ENCODE results near the gene FOXL2. TPM values are rescaled to one million over a fixed set of nuclear protein-coding genes. Genes with fewer than 3 reads are reported as not detected.

Gene FOXL2
- total RNA-seq, 1 donor from 2014 or later, result 0.09 TPM

DNA sequence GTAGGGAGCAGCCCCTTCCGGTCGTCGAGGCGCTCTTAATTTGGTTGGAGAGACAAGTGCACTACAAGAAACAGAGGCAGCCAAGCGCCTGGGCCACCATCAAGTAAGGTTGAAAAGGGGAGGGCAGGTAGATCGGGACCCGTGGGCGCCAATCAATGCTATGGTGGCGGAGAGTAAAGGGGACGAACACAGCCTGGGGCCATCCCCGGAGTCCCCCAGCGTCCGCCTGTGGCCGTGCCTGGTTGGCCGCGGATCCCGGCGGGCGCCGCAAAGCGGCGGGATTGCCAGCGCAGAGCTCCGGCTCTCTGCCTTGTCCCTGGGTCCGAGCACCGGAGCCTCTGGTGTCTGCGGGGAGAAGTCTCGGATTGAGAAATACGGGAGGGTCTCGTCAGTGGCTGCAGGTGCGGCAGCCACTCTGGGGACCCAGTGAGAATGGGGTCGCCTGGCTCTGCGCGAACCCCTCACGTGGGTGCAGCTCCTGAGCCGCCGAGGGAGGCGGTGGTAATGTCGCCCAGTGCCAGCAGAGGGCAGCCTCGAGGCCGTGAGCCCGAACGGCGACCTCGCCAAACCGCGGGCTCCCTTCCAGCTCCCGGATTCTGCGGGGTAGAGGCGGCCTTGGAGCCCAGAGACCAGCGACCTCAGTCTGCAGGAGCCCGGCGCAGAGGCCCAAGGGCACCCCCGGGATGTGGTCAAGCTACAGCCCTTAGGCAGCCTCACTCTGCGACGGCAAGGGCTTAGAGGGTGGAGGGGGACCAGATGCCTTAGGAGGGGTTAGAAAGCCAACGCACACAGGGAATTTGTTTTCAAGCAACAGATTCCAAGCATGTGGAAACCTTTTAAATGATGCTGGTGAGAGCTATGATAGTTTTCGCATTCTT lies 10.8 kb downstream of the FOXL2 start:
- H3K4me1 Mint-ChIP-seq, result peaks cover 29% of the 10 kb centered on the region
- peak overlapping the region; percentile 83 for H3K4me3 Mint-ChIP-seq
- H3K9me3 Mint-ChIP-seq, result no peaks in the 10 kb centered on the region
- peaks cover 92% of the 10 kb centered on the region for H3K27me3 Mint-ChIP-seq (ENCODE audit: low read depth)
- H3K36me3 Mint-ChIP-seq (ENCODE audit: low read depth), result no peaks in the 10 kb centered on the region
- TF ChIP-seq CTCF (conservative IDR thresholded peaks at IDR 0.05), result peak; percentile 91
- H3K27ac Mint-ChIP-seq (ENCODE audit: unreplicated experiment), result no peak overlapping the region
- DNase-seq (ENCODE audit: low read depth, low spot score), result peak; percentile 91

DNA sequence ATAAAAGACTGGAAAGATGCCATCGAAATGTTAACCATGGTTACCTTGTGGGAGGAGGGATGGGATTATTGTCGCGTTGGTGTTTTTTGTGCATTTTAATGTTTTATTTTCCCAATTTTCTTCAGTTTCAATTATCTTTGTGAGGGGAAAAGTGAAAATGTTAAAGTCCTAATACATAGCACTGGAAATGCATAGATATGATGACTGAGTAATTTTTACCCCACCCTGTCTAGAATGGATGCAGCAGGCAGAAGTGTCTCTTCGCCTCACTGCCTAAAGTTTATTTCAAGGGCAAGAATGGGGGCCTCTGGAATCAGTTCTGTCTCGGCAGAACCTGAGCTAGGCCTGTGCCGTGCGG lies 11.5 kb downstream of the FOXL2 start:
- Mint-ChIP-seq H3K4me1 (peaks cover 29% of the 10 kb centered on the region), H3K4me3 (peak overlapping the region; percentile 83), H3K27ac (ENCODE audit: unreplicated experiment) (no peak overlapping the region), H3K27me3 (ENCODE audit: low read depth) (peaks cover 90% of the 10 kb centered on the region), H3K36me3 (ENCODE audit: low read depth) (no peaks in the 10 kb centered on the region), H3K9me3 (no peaks in the 10 kb centered on the region)
- no peak for DNase-seq (ENCODE audit: low read depth, low spot score)
- TF ChIP-seq CTCF (conservative IDR thresholded peaks at IDR 0.05), result no peak

GRCh38 chr3:138933981-138934691 lies 12.8 kb downstream of the FOXL2 start:
- Mint-ChIP-seq H3K4me3 (no peak overlapping the region), H3K27me3 (ENCODE audit: low read depth) (peaks cover 81% of the 10 kb centered on the region), H3K36me3 (ENCODE audit: low read depth) (no peaks in the 10 kb centered on the region), H3K9me3 (no peaks in the 10 kb centered on the region), H3K4me1 (peaks cover 24% of the 10 kb centered on the region), H3K27ac (ENCODE audit: unreplicated experiment) (no peak overlapping the region)
- no peak for TF ChIP-seq CTCF (conservative IDR thresholded peaks at IDR 0.05)
- DNase-seq (ENCODE audit: low read depth, low spot score), result no peak

- H3K4me3 Mint-ChIP-seq, result no peak overlapping the region
- H3K4me1 Mint-ChIP-seq, result peaks cover 14% of the 10 kb centered on the region
- DNase-seq (ENCODE audit: low read depth, low spot score), result no peak
- H3K36me3 Mint-ChIP-seq (ENCODE audit: low read depth), result no peaks in the 10 kb centered on the region
- no peaks in the 10 kb centered on the region for H3K9me3 Mint-ChIP-seq
- H3K27ac Mint-ChIP-seq (ENCODE audit: unreplicated experiment), result no peak overlapping the region
- H3K27me3 Mint-ChIP-seq (ENCODE audit: low read depth), result peaks cover 71% of the 10 kb centered on the region
- no peak for TF ChIP-seq CTCF (conservative IDR thresholded peaks at IDR 0.05)
Measured at GRCh38 chr3:138933068-138933668, 13.8 kb downstream of the FOXL2 start.

DNA sequence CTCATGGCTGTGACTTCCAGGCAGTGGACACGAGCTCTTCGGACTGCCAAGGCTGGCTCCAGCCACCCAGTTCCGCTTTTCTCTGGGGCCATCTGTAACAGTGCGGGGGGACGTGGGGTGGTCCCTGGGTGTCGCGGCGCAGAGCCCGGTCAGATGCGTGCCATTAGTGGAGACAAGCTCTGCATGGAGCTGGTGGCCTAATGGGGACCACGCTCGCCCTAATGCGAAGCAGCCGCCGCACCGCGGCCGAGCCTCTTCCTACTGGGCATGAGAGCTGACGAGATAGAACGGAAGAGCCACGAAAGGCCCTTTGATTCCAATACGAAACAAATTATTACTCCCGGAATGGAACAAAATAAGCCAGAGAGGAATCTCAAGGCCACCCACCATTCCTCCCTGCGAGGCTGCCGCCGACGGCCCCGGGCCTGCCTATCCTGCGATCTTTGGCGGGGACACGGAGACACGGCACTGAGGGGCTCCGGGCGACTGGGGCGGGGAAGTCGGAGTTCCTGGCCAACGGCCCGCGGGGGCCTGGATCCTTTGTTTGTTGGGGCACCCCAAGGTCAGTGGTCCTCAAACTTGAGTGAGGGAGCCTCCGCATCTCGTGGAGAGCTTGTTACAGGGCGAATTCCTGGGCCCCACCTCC lies 18.1 kb downstream of the FOXL2 start:
- Mint-ChIP-seq H3K27ac (ENCODE audit: unreplicated experiment) (no peak overlapping the region), H3K9me3 (no peaks in the 10 kb centered on the region), H3K36me3 (ENCODE audit: low read depth) (no peaks in the 10 kb centered on the region), H3K4me1 (no peaks in the 10 kb centered on the region), H3K4me3 (no peak overlapping the region), H3K27me3 (ENCODE audit: low read depth) (peaks cover 37% of the 10 kb centered on the region)
- DNase-seq (ENCODE audit: low read depth, low spot score), result no peak
- no peak for TF ChIP-seq CTCF (conservative IDR thresholded peaks at IDR 0.05)

All from neural crest cell (in vitro differentiated cells).